Forelimb muscle (tissue), 1 donor: ENCODE data around the gene PDE11A. TPM values are rescaled to one million over a fixed set of nuclear protein-coding genes. Genes with fewer than 3 reads are reported as not detected.
A peak's percentile ranks its signal among the peaks of the same experiment; 100 is the strongest.
"Not testable (repeated sequence)": the region's sequence is repeated elsewhere in the genome, so short reads cannot be mapped to it uniquely, and the experiment has no call there.

Experiments used
- DNase-seq: peaks from one replicate; pipeline ENCODE4 v3.0.0-alpha.2; 2013; ENCODE audit warnings: low read depth
- polyA plus RNA-seq: library from polyadenylated mRNA; unstranded; fragments of 120-200 nt; gene quantifications from one replicate; pipeline ENCODE4 v1.2.1, GENCODE V29; 2013; ENCODE audit not compliant: insufficient read length

PDE11A gene
- 1.00 TPM for polyA plus RNA-seq

DNA sequence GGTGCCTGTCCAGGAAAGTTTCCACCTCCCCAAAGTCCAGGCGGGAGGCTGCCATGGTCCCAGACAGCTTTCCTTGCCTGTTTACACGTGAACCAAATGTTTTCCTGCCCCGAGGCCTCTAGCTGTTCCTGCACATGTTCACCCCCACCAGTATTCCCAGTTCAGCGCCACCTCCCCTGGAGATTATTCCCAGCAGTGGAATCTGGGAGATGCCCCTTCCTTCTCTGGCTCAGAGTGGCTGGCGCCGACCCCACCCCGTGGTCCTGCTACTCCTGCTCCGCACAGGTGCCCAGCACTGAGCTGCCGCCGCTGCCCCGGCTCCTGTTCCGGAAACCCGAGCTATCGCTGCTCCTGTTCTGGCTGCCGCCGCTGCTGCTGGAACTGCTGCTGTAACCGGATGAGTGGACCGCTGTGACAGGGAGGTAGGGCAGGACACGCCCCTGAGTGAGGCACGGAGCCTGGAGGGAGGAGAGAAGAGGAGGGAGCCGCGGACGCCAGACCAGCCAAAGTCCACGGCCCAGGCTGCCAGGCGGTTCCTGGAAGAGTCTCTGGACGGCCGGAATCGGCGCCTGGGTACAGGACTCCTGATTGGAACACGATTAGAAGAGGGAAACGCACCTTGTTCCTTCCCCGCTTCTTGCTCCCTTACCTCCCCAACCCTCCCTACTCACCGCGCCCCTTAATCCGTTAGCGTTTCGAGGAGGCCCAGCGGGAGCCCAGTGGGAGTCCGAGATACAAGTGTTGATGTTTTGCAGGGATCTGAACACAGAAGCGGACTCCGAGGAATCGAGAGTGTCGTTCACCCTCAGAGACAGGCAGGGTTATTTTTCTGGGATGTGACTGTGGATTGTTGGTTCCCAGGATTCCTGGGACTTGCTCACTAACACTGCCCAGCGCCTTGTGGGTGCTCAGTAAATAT lies at the start of gene PDE11A:
PDE11A (minus strand) TSS at position 395 of the 919 bp plus-strand sequence; CDS start at position 55, 340 bp downstream.
- no peak for DNase-seq

DNA sequence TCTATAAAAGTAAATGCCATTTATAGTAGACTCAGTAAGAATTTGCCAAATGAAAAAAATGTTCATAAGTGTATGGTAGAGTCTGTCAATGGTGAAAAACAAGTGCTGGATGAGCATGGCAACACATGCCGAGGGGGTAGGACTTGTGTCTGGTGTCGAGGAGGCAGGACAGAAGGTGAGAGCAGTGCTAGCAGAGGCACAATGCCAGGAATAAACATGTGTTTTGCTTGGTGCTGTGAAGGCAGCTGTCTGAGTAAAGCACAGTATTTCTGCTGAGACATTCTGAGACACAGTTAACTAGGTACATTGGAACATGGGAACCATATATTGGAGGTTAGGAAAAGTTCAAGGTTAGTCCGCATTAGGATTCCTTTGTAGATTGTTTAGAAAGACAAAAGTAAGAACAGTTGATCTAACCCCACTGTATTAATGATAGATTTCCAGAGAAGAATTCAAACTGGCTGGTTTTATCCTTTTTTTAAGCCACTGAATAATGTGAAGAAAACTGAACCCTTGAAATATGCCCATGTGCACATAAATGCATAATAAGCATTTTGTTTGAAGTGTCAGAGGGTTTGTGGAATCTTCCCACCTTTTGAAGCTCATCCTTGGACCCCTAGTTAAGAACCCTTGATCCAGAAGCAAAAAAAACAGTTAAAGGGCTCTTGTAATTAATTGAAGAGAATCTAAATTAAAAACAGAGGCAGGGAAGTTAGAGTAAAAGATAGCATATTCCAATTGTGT lies 46.8 kb upstream of the PDE11A start:
- no peak for DNase-seq

DNA sequence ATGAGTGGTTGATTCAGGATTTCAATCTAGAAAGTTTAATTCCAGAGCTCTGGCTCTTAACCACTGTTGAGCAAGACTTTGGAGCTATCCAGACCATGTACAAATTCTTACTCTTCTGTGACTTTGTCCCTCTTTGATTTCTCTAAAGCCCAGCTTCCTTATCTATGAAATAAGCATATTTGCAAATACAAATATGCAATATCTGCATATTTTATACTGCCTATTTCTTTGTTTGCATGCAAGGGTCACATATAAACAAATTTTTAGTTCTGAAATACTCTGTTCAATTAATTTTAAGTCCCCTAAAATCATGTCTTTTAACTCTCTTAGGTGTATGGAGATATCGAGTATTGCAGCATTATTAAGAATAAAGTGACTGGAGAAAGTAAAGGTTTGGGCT lies 45.1 kb upstream of the PDE11A start:
- no peak for DNase-seq

DNA sequence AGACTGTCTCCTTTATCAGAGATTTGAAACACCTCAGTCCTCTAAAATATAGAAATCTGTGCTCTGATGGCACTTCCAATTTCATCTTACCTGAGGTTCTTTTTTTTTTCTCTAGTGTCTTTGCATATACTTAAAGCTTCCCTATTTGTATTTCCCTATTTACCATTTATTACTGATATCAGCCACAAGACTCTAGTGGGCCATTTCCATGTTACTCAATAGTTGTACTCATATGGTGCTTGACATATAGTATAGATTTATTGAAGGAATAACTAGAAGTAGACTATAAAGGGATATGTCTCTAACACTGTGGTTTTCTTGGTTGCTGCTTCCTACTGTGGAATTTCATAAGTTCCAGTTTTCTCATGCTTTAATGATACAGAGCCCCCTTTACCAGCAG lies 42.7 kb upstream of the PDE11A start:
- DNase-seq: no peak

DNA sequence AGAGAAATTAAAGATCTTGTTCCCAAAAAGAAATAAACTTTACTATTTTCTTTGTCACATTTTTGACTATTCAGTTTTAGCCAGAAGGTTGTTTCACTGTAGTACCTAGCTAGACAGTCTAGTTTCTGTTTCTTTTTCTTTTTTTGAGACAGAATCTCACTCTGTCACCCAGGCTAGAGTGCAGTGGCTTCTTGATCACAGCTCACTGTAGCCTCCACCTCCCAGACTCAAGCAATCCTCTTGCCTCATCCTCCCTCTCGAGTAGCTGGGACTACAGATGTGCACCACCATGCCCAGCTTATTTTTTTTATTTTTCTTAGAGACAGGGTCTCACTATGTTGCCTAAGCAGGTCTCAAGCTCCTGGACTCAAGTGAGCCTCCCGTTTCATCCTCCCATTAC lies 41.9 kb upstream of the PDE11A start:
- DNase-seq: no peak

DNA sequence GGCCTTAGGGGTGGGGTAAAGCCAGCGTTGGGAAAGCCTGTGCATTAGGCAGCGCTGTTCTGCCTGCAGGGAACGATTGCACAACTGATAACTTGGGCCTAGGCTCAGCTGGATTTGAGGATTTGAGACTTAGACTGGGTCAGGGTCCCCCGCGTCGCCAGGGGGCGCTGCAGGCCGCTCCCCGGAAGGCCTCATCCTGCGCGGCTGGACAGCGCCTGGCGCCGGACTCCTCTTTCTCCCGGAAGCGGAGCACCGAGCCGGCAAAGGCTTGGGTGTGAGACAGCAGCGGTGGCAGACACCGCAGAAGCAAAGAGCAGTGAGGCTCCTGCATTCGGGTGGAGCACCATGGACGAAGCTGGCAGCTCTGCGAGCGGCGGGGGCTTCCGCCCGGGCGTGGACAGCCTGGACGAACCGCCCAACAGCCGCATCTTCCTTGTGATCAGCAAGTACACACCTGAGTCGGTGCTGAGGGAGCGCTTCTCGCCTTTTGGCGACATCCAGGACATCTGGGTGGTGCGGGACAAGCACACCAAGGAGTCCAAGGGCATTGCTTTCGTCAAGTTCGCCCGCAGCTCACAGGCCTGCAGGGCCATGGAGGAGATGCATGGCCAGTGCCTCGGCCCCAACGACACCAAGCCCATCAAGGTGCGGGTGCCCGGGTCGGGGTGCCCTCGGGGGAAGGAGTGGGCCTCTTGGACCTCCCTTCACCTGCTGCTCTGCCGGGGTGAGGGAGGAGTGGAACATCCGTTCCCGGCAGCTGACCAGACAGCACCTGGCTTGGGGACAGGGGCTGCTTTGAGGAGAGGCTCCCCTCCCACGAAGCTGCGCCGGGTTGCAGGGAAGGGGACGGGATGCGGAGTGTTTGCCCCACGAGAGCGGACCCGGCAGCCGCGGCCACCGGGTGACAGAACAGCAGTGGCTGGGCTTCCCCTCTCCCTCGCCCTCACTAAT lies 39.9 kb upstream of the PDE11A start, which contains the start of gene RBM45:
RBM45 (plus strand) TSS at position 236 of the 951 bp plus-strand sequence; CDS start at position 346, 110 bp downstream.
- peak; percentile 43 for DNase-seq

DNA sequence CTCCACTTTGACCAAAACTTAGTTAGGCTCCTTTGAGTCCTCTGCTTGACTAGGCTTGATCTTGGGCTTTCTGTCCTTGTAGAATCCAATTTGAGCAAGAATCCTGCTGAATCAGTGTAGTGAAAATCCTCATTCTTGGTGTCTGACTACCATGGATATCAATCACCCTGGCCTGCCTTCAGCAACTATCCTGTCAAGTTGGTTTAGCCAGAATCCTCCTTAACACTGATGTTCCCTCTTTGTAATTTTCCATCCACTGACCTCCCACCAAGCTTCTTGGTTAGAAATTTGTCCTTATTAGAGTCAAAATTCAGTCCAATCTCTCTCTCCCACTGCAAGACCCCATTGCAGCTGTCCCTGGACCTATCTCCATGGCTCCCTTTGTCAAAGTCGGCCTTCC lies 39.2 kb upstream of the PDE11A start:
- no peak for DNase-seq

DNA sequence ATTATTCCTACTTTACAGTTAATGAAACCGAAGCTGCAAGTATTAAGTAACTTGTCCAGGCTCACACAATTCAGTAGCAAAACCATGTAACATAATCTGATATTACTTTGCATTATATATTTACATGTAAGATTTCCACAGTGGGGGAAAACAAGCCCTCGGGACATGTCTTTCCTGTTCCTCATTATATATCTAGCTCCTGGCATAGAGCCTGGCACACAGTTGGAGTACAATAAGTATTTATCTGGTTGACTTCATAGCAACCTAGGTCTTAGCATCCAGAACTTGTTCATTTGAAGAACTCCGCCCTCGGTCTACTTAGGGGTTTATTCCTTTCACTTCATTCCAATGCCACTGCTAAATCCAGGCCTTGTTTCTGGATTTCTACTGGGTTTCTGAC lies 38.1 kb upstream of the PDE11A start:
- no peak for DNase-seq

DNA sequence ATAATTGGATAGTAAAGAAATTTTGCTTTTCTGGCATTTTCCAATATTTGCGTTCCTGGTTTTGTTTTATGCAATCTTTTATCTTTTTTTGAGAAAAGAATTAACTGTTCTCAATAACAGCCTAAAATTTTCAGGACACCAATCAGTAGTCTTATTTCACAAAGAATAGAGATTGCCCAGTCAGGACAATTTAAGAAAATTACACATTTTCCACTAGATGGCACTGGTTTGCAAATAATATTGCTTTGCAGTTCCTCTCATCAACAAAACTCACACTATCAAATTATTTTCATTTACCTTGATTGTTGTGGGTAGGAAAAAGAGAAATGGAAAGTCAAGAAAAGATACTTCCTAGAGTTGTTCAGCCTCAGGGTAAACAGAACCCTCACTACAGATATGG lies 37.2 kb upstream of the PDE11A start:
- DNase-seq: no peak

DNA sequence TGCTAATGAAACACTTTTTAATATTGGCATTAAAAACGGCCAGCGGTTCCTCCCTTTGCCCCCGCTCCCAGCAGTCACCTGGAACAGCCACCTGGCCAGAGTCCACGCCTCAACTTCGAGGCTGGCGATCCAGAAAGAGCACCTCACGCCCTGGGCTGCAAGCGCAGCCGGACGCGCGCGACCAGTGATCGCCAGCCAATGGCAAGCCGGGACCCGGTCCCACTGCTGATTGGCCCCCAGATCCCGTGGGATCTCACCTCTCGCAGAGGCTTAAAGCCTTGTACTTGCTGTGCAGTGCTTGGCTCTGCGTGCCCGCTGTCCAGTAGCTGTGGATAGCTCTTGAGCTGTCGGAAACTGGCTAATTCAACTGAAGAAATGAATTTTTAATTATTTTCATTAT lies 35.6 kb upstream of the PDE11A start:
- DNase-seq: no peak

DNA sequence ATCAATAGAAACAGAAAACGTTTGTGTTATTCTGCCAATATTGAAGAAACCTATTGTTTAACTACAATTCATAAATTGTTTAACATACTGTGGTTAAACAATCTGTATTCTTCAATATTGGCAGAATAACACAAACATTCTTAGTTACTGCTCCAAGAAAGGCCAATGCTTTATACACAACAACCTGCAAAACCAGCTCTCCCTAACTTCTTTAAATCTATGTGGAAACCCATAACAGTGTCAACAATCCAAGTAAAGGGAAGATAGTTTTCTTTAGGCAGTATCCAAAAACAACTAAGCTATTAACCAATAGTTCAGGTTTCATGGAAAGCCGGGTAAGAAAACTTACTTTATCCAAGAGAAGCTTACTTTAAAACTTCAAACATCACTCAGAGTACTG lies 33.5 kb upstream of the PDE11A start:
- no peak for DNase-seq

DNA sequence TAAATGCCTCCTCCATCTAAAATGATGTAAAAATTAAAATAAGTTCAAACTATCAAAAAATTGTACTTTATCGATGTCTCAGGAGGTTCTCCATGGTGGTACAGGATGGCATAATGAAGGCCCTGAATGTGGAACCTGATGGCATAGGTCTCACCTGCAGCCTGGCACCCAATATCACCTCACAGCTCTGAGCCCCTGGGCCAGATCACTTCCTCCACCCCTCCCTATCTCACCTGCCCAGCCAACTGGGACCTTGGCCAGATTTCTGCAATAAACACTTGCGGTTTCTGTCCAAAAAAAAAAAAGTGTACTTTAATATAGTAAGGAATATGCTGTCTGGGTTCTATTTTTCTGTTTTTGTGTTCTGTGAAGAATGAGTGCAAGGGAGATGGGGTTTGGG lies 33.0 kb upstream of the PDE11A start:
- no peak for DNase-seq

DNA sequence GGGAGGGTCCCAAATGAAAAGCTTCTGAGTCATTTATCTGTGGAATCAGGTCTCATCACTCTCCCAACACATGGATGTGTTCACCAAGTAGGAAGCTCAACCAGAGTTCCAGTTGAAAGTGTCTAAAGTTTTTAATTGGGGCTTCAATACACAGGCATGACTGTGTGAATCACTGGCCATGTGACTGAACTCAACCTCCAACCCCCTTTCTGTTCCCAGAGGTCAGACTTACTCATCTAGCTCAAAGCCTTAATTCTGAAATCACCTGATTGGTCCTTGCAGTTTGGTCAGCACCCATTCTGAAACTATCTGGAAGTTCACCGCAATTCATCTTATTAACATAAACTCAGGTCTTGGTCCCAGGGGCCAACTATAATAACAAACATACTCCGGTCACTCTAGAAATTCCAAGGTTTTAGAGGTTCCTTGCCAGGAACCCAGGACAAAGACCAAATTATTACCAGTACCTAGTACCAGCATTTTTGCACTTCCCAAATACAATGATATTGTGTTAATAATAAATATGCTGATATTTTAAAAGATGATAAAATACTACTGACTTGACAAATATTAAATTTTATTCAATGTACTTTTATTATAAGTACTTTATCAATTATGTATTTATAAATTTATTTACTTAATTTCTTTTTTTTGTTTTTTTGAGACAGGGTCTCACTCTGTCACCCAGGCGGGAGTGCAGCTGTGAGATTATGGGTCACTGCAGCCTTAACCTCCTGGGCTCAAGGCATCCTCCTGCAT lies 28.9 kb upstream of the PDE11A start:
- DNase-seq: no peak

DNA sequence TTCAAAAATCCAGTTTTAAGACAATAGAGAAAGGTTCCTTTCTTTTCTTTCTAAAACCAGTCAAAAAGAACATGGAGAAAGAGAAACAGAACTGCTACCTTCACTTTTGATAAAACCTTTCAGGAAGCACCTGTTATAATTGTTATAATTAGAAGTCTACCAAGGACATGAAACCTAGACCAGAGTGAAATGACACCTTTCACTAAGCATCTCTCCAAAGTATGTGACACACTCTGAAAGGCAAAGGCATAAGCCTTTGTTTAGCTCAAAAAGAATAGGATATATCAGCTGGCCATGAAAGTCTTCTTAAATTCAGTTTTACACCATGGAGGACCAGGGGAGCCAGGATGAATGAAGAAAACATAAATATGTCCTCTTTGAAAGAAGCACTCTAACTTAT lies 20.9 kb upstream of the PDE11A start:
- no peak for DNase-seq

DNA sequence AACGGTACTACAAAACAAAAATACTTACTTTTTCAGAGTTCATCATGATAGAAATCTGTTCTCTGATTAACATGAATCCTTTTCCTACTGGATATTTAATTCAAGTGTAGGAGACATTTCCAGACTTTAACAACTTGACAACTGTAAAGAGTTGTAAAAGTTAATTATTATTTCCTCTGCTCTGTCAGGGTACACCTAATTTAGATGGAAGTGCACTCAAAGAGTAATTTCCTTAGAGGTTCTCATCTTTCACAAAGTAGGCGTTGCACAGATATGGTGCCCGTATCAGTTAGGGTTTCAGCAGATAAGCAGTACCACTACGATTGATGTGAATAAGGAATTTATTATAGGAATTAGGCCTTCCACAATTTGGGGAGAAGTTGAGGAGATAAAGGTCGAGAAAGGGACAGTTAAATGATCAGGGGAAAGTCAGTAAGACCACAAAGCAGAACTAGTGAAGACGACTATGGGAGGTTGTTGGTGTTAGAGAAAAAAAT lies 16.2 kb upstream of the PDE11A start:
- DNase-seq: no peak

DNA sequence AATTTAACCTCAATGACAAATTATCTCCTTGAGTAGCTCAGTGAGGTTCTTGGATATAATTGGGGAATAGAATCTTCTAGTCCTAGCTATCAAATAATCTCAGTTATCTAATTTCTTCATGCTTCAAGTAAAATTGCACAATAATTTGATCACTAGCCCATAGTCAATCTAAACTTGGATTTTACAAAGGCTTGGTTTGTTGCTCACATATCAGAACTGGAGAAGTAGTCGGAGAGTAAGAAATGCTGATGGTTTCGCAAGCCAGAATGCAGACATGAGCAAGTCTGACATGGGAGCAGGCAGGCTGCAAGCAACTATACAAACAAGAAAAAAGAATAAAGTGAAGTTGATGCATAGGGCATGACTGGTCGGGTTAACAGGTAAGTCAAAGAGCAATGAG lies 11.7 kb upstream of the PDE11A start:
- DNase-seq: no peak

DNA sequence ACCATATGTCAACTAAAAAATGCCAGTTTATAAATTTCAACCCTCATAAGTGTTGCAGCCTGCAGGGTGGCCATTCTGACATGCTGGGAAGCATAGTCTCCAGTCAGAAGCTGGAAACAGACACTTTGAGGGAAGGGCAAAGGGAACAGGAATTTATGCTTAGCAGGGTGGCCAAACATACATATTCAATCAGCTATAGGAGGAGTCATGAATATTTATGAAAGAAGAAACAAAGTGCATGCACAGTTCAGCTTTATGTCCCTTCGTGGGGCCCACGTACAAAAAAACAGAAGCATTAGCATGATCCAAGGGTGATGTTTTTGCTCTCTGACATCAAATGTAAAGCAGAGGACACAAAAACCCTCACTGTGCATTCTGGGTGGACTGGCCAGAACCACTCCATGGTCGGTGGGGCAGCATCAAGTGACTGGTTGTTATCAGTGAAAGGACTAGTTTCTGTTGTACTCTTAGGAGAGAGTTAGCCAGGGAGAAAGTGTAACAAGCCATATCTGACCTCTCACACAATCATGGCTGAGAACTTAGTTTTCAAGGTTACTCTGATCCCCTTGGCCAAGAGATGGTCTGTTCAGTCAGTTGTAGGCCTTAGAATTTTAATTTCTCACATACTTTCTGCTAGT lies 9.9 kb upstream of the PDE11A start:
- DNase-seq: no peak

DNA sequence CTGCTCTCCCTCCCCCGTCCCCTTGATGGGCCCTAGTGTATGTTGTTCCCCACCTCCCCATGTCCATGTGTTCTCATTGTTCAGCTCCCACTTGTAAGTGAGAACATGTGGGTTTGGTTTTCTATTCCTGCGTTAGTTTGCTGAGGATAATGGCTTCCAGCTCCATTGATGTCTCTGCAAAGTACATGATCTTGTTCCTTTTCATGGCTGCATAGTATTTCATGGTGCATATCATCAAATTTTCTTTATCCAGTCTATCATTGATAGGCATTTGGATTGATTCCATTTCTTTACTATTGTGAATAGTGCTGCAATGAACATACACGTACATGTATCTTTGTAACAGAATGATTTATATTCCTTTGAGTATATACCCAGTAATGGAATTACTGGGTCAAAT lies 6.7 kb upstream of the PDE11A start:
- not testable (repeated sequence) for DNase-seq

DNA sequence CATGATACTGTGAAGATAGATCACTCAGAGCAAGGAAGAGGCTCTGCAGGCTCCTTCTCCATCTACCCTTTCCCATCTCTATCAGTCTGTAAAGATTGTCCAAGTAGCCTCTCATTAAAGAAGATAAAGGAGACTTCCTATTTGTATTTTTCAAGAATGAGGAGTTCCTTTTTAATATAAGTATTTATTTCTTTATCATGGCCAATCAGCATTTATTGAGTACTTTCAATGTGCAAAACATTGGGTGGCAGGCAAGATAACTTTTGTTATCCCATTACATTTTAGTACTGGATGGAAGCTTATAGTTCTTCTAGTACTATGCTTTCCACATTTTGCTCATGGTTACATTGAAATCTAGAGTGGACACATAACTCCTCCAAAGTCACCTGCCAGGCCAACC lies 3.6 kb upstream of the PDE11A start:
- DNase-seq: no peak

DNA sequence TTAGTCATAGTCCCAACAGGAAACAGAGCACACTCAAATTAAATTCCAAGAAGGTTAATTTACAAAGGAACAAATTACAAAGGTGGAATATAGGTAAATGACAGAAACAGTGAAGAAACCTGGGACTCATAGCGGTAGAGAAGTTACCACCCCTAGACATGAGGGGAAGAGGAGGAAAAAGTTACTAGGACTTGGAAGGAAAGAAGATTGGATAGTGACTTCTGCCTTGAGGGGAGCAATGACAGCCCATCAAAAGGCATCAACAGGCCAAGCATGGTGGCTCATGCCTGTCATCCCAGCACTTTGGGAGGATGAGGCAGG lies 2.4 kb upstream of the PDE11A start:
- no peak for DNase-seq
